Measurements from ENCODE around the gene SERPINB5. TPM values are rescaled to one million over a fixed set of nuclear protein-coding genes. Genes with fewer than 3 reads are reported as not detected.

The SERPINB5 gene
- total and polyA plus RNA-seq, 4 donors = 0.05 TPM; not detected in 3

DNA sequence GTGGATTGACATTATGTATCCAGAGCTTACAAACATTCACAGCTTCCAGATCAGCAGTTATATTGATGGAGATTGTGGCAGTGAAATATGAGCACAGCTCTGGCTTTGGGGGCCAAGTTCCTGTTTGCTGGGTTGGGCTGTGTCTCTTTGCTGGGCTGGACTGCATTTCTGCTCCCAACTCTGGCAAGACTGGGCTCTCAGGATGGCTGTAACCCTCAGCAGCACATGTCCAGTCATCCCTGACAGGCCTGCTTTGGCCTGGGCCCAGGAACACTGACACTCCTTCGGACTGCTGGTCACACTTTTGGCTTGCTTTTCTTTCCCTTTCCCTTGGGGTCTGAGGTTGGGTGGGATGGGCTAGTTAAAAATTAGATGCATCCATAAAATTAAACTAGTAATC, 36.5 kb upstream of the SERPINB5 start:
- Histone ChIP-seq H3K9me3 (ENCODE audit: control insufficient read depth in 4 of 4, low read length in 3 of 4) (no peaks in the 10 kb centered on the region), H3K4me1 (ENCODE audit: control insufficient read depth in 4 of 4, insufficient read depth in 4 of 4, low read length in 3 of 4) (peaks cover 0 to 5% (median 3%) of the 10 kb centered on the region in 4 donors), H3K27me3 (ENCODE audit: control insufficient read depth in 4 of 4, insufficient read depth in 4 of 4, low read length in 3 of 4) (no peaks in the 10 kb centered on the region), H3K9ac (ENCODE audit: low read depth in 1 of 2, low read length in 2 of 2) (no peak overlapping the region), H3K27ac (ENCODE audit: low read depth in 1 of 2, low read length in 2 of 2) (no peak overlapping the region), H3K36me3 (ENCODE audit: control insufficient read depth in 4 of 4, insufficient read depth in 3 of 4, low read depth in 1 of 4, low read length in 3 of 4) (no peaks in the 10 kb centered on the region), H3K4me3 (ENCODE audit: low read depth in 1 of 3, low read length in 3 of 3) (no peak overlapping the region)
- DNase-seq (ENCODE audit: low spot score) = no peak
- 38% methylated on average over 1 of the region's 1 CpG for WGBS
- TF ChIP-seq YY1 (IDR thresholded peaks at IDR 0.05) (no peak), FOXA1 (IDR thresholded peaks at IDR 0.05) (no peak), FOXA2 (IDR thresholded peaks at IDR 0.05) (no peak), RXRA (IDR thresholded peaks at IDR 0.05) (no peak), EGR1 (IDR thresholded peaks at IDR 0.05; ENCODE audit: low read depth in 2 of 2) (no peak), NR2F2 (IDR thresholded peaks at IDR 0.05) (no peak), SP1 (IDR thresholded peaks at IDR 0.05) (no peak)
- TF ChIP-seq, protein P1, sequence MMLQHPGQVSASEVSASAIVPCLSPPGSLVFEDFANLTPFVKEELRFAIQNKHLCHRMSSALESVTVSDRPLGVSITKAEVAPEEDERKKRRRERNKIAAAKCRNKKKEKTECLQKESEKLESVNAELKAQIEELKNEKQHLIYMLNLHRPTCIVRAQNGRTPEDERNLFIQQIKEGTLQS (IDR thresholded peaks at IDR 0.05) = no peak
- TF ChIP-seq, protein P2, sequence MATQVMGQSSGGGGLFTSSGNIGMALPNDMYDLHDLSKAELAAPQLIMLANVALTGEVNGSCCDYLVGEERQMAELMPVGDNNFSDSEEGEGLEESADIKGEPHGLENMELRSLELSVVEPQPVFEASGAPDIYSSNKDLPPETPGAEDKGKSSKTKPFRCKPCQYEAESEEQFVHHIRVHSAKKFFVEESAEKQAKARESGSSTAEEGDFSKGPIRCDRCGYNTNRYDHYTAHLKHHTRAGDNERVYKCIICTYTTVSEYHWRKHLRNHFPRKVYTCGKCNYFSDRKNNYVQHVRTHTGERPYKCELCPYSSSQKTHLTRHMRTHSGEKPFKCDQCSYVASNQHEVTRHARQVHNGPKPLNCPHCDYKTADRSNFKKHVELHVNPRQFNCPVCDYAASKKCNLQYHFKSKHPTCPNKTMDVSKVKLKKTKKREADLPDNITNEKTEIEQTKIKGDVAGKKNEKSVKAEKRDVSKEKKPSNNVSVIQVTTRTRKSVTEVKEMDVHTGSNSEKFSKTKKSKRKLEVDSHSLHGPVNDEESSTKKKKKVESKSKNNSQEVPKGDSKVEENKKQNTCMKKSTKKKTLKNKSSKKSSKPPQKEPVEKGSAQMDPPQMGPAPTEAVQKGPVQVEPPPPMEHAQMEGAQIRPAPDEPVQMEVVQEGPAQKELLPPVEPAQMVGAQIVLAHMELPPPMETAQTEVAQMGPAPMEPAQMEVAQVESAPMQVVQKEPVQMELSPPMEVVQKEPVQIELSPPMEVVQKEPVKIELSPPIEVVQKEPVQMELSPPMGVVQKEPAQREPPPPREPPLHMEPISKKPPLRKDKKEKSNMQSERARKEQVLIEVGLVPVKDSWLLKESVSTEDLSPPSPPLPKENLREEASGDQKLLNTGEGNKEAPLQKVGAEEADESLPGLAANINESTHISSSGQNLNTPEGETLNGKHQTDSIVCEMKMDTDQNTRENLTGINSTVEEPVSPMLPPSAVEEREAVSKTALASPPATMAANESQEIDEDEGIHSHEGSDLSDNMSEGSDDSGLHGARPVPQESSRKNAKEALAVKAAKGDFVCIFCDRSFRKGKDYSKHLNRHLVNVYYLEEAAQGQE (IDR thresholded peaks at IDR 0.05) = no peak
- TF ChIP-seq, protein P3, sequence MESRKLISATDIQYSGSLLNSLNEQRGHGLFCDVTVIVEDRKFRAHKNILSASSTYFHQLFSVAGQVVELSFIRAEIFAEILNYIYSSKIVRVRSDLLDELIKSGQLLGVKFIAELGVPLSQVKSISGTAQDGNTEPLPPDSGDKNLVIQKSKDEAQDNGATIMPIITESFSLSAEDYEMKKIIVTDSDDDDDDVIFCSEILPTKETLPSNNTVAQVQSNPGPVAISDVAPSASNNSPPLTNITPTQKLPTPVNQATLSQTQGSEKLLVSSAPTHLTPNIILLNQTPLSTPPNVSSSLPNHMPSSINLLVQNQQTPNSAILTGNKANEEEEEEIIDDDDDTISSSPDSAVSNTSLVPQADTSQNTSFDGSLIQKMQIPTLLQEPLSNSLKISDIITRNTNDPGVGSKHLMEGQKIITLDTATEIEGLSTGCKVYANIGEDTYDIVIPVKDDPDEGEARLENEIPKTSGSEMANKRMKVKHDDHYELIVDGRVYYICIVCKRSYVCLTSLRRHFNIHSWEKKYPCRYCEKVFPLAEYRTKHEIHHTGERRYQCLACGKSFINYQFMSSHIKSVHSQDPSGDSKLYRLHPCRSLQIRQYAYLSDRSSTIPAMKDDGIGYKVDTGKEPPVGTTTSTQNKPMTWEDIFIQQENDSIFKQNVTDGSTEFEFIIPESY (IDR thresholded peaks at IDR 0.05) = no peak
- TF ChIP-seq, protein P4, sequence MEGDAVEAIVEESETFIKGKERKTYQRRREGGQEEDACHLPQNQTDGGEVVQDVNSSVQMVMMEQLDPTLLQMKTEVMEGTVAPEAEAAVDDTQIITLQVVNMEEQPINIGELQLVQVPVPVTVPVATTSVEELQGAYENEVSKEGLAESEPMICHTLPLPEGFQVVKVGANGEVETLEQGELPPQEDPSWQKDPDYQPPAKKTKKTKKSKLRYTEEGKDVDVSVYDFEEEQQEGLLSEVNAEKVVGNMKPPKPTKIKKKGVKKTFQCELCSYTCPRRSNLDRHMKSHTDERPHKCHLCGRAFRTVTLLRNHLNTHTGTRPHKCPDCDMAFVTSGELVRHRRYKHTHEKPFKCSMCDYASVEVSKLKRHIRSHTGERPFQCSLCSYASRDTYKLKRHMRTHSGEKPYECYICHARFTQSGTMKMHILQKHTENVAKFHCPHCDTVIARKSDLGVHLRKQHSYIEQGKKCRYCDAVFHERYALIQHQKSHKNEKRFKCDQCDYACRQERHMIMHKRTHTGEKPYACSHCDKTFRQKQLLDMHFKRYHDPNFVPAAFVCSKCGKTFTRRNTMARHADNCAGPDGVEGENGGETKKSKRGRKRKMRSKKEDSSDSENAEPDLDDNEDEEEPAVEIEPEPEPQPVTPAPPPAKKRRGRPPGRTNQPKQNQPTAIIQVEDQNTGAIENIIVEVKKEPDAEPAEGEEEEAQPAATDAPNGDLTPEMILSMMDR (IDR thresholded peaks at IDR 0.05; ENCODE audit: low read depth, low read length, missing input control) = no peak

DNA sequence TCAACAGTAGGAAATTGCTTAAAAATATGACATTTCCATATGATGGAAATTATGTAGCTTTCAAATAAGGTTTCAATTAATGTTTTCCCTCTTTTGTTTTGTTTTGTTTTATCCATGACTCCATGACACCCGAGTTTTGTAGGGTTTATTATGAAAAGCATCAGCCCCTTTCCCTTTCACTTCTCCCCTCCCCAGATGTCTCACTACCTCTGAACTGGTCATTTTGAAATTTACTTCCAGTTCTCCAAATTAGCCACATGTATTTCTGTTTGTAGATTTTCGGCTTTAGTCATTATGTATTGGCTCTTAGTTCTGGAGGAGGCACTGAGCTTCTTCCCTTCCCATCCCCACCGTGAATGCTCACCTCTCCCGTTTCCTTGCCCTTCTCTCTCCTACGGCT, 35.9 kb upstream of the SERPINB5 start:
- Histone ChIP-seq H3K9ac (ENCODE audit: low read depth in 1 of 2, low read length in 2 of 2) (no peak overlapping the region), H3K9me3 (ENCODE audit: control insufficient read depth in 4 of 4, low read length in 3 of 4) (no peaks in the 10 kb centered on the region), H3K27me3 (ENCODE audit: control insufficient read depth in 4 of 4, insufficient read depth in 4 of 4, low read length in 3 of 4) (no peaks in the 10 kb centered on the region), H3K36me3 (ENCODE audit: control insufficient read depth in 4 of 4, insufficient read depth in 3 of 4, low read depth in 1 of 4, low read length in 3 of 4) (no peaks in the 10 kb centered on the region), H3K4me3 (ENCODE audit: low read depth in 1 of 3, low read length in 3 of 3) (no peak overlapping the region), H3K27ac (ENCODE audit: low read depth in 1 of 2, low read length in 2 of 2) (no peak overlapping the region), H3K4me1 (ENCODE audit: control insufficient read depth in 4 of 4, insufficient read depth in 4 of 4, low read length in 3 of 4) (peaks cover 0 to 5% (median 3%) of the 10 kb centered on the region in 4 donors)
- DNase-seq (ENCODE audit: low spot score) = no peak
- 80% methylated on average over 5 of the region's 5 CpGs for WGBS
- TF ChIP-seq RAD21 (IDR thresholded peaks at IDR 0.05) (no peak), TAF1 (conservative IDR thresholded peaks at IDR 0.05) (no peak), HNF4A (conservative IDR thresholded peaks at IDR 0.05) (no peak), FOXA1 (IDR thresholded peaks at IDR 0.05) (no peak), RXRA (IDR thresholded peaks at IDR 0.05) (no peak), HNF4G (IDR thresholded peaks at IDR 0.05) (no peak)
- TF ChIP-seq, protein P4 (IDR thresholded peaks at IDR 0.05; ENCODE audit: low read depth, low read length, missing input control) = no peak
- TF ChIP-seq, protein P5, sequence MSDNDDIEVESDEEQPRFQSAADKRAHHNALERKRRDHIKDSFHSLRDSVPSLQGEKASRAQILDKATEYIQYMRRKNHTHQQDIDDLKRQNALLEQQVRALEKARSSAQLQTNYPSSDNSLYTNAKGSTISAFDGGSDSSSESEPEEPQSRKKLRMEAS (IDR thresholded peaks at IDR 0.05) = no peak
- TF ChIP-seq, protein P1 (IDR thresholded peaks at IDR 0.05) = no peak
